ENCODE measurements around the gene TRPV2. TPM values are rescaled to one million over a fixed set of nuclear protein-coding genes. Genes with fewer than 3 reads are reported as not detected.
A peak's percentile ranks its signal among the peaks of the same experiment; 100 is the strongest.

The TRPV2 gene
- total and polyA plus RNA-seq, 2 experiments from 2014 or later, result 1.7 to 3.2 TPM

- H2AFZ ChIP-seq, result no peak overlapping the region
- H3K27ac Mint-ChIP-seq, result peak overlapping the region; percentile 78
Measured at GRCh38 chr17:16459855-16460550, 44.6 kb downstream of the TRPV2 start.

More at GRCh38 chr17:16459855-16460550, 44.6 kb downstream of the TRPV2 start:
- peak; percentile 81 for DNase-seq (ENCODE audit: low spot score)
- Histone ChIP-seq H3K4me2 (peak overlapping the region; percentile 52; the same call in 1 of the 2 replicates), H3K4me3 (no peak overlapping the region; the same call in 1 of the 2 replicates), H3F3A (replicated peaks; ENCODE audit: low read depth) (no peaks in the 10 kb centered on the region), H4K20me1 (replicated peaks; ENCODE audit: insufficient read depth) (peaks cover 4% of the 10 kb centered on the region), H3K79me2 (replicated peaks; ENCODE audit: insufficient read depth) (no peaks in the 10 kb centered on the region), H3K9me2 (ENCODE audit: insufficient read depth) (no peaks in the 10 kb centered on the region), H3K27ac (ENCODE audit: low read depth) (peak overlapping the region; percentile 70; the same call in 1 of the 2 replicates), H3K4me1 (ENCODE audit: insufficient read depth) (peaks cover 20% of the 10 kb centered on the region), H3K27me3 (ENCODE audit: insufficient read depth) (no peaks in the 10 kb centered on the region), H3K36me3 (ENCODE audit: insufficient read depth) (no peaks in the 10 kb centered on the region)
- peak overlapping the region; percentile 31; the same call in 1 of the 3 replicates for H3K4me3 Mint-ChIP-seq
- H3K27me3 Mint-ChIP-seq (ENCODE audit: insufficient read depth, low read depth, poor library complexity), result peaks cover 10% of the 10 kb centered on the region
- no peak for TF ChIP-seq ZNF331 (CRISPR knock-in tag; IDR thresholded peaks at IDR 0.05; ENCODE audit: low read depth)
- TF ChIP-seq JUNB (IDR thresholded peaks at IDR 0.05; ENCODE audit: unreplicated experiment), result no peak
- TF ChIP-seq ZNF462 (CRISPR knock-in tag; IDR thresholded peaks at IDR 0.05), result no peak
- no peak for TF ChIP-seq POLR2AphosphoS5 (IDR thresholded peaks at IDR 0.05; ENCODE audit: low read depth)
- TF ChIP-seq NANOG (IDR thresholded peaks at IDR 0.05; ENCODE audit: borderline replicate concordance), result no peak
- no peak for TF ChIP-seq EZH2 (IDR thresholded peaks at IDR 0.05; ENCODE audit: low read depth, unreplicated experiment)
- TF ChIP-seq STAT1 (IDR thresholded peaks at IDR 0.05; ENCODE audit: unreplicated experiment), result no peak
- no peak for TF ChIP-seq ETS1 (IDR thresholded peaks at IDR 0.05)
- no peak for TF ChIP-seq REST (IDR thresholded peaks at IDR 0.05; ENCODE audit: unreplicated experiment)
- no peak for TF ChIP-seq CREB1 (CRISPR knock-in tag; IDR thresholded peaks at IDR 0.05; ENCODE audit: low read depth)
- no peak for TF ChIP-seq CTCF (conservative IDR thresholded peaks at IDR 0.05; ENCODE audit: low read depth in 2 of 2)
- TF ChIP-seq ZNF114 (CRISPR knock-in tag; IDR thresholded peaks at IDR 0.05), result no peak
- TF ChIP-seq EZH2phosphoT487 (IDR thresholded peaks at IDR 0.05; ENCODE audit: unreplicated experiment), result no peak
- H3K36me3 Mint-ChIP-seq (ENCODE audit: low read depth), result peaks cover 14% of the 10 kb centered on the region
- H3K4me1 Mint-ChIP-seq, result peaks cover 36% of the 10 kb centered on the region
- H3K9me3 Mint-ChIP-seq, result no peaks in the 10 kb centered on the region; the same call in 2 of the 3 replicates
- peak; percentile 65 for ATAC-seq

Measured in GM23338 (cell line).